Measurements from ENCODE around the gene GMPR2.

Gene GMPR2

GRCh38 chr14:24190416-24190815 is 42.3 kb upstream of the GMPR2 start:
- Histone ChIP-seq H3K27ac (no peak overlapping the region), H3K27me3 (replicated peaks) (no peaks in the 10 kb centered on the region), H3K36me3 (replicated peaks) (peaks cover 40% of the 10 kb centered on the region), H3K4me3 (ENCODE audit: low read depth, low read length) (no peak overlapping the region)
- no peak for TF ChIP-seq CTCF (IDR thresholded peaks at IDR 0.05; ENCODE audit: low read depth, low read length, missing control alignments)
- no peak for DNase-seq
- in situ Hi-C loops (cut with HindIII; ENCODE audit: low pct_ligation_motif_present, low sequenced_read_pairs) = no loop called here

GRCh38 chr14:24192933-24193332 is 39.8 kb upstream of the GMPR2 start:
- no peaks in the 10 kb centered on the region for H3K27me3 ChIP-seq (replicated peaks)
- no peak overlapping the region for H3K4me3 ChIP-seq (ENCODE audit: low read depth, low read length)
- H3K27ac ChIP-seq = no peak overlapping the region
- peaks cover 24% of the 10 kb centered on the region for H3K36me3 ChIP-seq (replicated peaks)
- TF ChIP-seq CTCF (IDR thresholded peaks at IDR 0.05; ENCODE audit: low read depth, low read length, missing control alignments) = no peak
- DNase-seq = no peak
- in situ Hi-C loops (cut with HindIII; ENCODE audit: low pct_ligation_motif_present, low sequenced_read_pairs) = no loop called here

GRCh38 chr14:24194186-24194872 is 38.4 kb upstream of the GMPR2 start:
- H3K36me3 ChIP-seq (replicated peaks) = peaks cover 24% of the 10 kb centered on the region
- H3K27ac ChIP-seq = no peak overlapping the region

GRCh38 chr14:24194873-24195185 is 37.9 kb upstream of the GMPR2 start:
- peak overlapping the region; percentile 80 for H3K4me3 ChIP-seq (ENCODE audit: low read depth, low read length)
- DNase-seq = no peak
- in situ Hi-C loops (cut with HindIII; ENCODE audit: low pct_ligation_motif_present, low sequenced_read_pairs) = no loop called here
- no peaks in the 10 kb centered on the region for H3K27me3 ChIP-seq (replicated peaks)
- H3K36me3 ChIP-seq (replicated peaks) = peaks cover 24% of the 10 kb centered on the region
- H3K27ac ChIP-seq = peak overlapping the region; percentile 100
- no peak for TF ChIP-seq CTCF (IDR thresholded peaks at IDR 0.05; ENCODE audit: low read depth, low read length, missing control alignments)

More at GRCh38 chr14:24194186-24194872, 38.4 kb upstream of the GMPR2 start:
- no peaks in the 10 kb centered on the region for H3K27me3 ChIP-seq (replicated peaks)
- peak overlapping the region; percentile 80 for H3K4me3 ChIP-seq (ENCODE audit: low read depth, low read length)
- no peak for DNase-seq
- in situ Hi-C loops (cut with HindIII; ENCODE audit: low pct_ligation_motif_present, low sequenced_read_pairs) = no loop called here
- TF ChIP-seq CTCF (IDR thresholded peaks at IDR 0.05; ENCODE audit: low read depth, low read length, missing control alignments) = no peak

GRCh38 chr14:24195186-24196070 is 37.3 kb upstream of the GMPR2 start, which contains the start of gene TM9SF1:
TM9SF1 (minus strand) TSS chr14:24195441; CDS start chr14:24195019, 422 bp downstream.
- H3K27me3 ChIP-seq (replicated peaks) = no peaks in the 10 kb centered on the region
- peaks cover 21% of the 10 kb centered on the region for H3K36me3 ChIP-seq (replicated peaks)
- DNase-seq = peak; percentile 71
- peak within 1 kb of the TSS; percentile 100 for H3K27ac ChIP-seq
- TF ChIP-seq CTCF (IDR thresholded peaks at IDR 0.05; ENCODE audit: low read depth, low read length, missing control alignments) = no peak
- in situ Hi-C loops (cut with HindIII; ENCODE audit: low pct_ligation_motif_present, low sequenced_read_pairs) = no loop called here
- H3K4me3 ChIP-seq (ENCODE audit: low read depth, low read length) = peak within 1 kb of the TSS; percentile 80
